ENCODE measurements around the gene CDC42.

DNA sequence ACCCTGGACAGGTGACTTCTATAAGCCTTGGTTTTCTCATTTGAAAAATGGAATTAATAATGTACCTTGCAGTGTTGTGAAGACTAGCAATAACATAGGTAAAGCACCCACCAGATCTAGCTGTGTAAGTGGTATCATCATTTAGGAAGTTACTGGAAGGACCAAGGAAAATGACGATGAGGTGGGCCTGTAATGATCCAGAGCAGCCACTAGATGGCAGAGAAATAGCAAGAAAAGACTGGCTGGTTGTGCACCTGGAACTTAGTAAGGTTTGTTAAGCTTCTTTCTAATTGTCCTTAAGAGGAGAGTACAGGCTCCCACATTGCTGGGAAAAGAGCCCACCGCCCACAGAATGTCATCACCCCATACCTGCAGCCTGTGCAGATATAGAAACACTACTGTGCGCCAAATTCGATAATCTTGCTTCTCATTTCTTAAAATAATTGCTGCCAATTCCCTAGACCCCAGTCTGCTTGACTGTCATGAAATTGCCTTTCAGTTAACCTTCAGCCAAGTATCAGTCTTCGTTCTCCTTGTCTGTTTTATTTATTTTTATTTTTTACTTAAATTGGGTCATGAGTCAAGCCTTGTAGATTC, 53.2 kb downstream of the CDC42 start:
- TF ChIP-seq, protein P1, sequence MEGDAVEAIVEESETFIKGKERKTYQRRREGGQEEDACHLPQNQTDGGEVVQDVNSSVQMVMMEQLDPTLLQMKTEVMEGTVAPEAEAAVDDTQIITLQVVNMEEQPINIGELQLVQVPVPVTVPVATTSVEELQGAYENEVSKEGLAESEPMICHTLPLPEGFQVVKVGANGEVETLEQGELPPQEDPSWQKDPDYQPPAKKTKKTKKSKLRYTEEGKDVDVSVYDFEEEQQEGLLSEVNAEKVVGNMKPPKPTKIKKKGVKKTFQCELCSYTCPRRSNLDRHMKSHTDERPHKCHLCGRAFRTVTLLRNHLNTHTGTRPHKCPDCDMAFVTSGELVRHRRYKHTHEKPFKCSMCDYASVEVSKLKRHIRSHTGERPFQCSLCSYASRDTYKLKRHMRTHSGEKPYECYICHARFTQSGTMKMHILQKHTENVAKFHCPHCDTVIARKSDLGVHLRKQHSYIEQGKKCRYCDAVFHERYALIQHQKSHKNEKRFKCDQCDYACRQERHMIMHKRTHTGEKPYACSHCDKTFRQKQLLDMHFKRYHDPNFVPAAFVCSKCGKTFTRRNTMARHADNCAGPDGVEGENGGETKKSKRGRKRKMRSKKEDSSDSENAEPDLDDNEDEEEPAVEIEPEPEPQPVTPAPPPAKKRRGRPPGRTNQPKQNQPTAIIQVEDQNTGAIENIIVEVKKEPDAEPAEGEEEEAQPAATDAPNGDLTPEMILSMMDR (IDR thresholded peaks at IDR 0.05): peak; percentile 72 to 79 (median 76)
- no peak for TF ChIP-seq POLR2AphosphoS5 (IDR thresholded peaks at IDR 0.05)
